ENCODE results near the gene ZNF513. TPM values are rescaled to one million over a fixed set of nuclear protein-coding genes. Genes with fewer than 3 reads are reported as not detected.
A peak's percentile ranks its signal among the peaks of the same experiment; 100 is the strongest.
"Not testable (repeated sequence)": the region's sequence is repeated elsewhere in the genome, so short reads cannot be mapped to it uniquely, and the experiment has no call there.

Gene ZNF513
- total and polyA plus RNA-seq, 2 donors (not counting 1 experiment from before 2014, with no cell fraction given) = 29.0 to 36.8 TPM

- Histone ChIP-seq H3K36me3 (replicated peaks in 1 of 2; ENCODE audit: control extremely low read depth in 1 of 2, control insufficient read depth in 1 of 2, extremely low read depth in 1 of 2, insufficient read depth in 2 of 2, low read length in 1 of 2) (peaks cover 0 to 4% of the 10 kb centered on the region in 2 experiments), H3K9ac (ENCODE audit: low read length) (no peak overlapping the region), H4K20me1 (ENCODE audit: control insufficient read depth, insufficient read depth, low read length, poor library complexity, severe bottlenecking) (peaks cover 35% of the 10 kb centered on the region), H3K4me1 (ENCODE audit: control insufficient read depth in 2 of 2, insufficient read depth in 2 of 2, low read length in 2 of 2) (peaks cover 18 to 25% of the 10 kb centered on the region in 2 donors), H3K27ac (ENCODE audit: low read length in 2 of 2) (no peak overlapping the region), H3K79me2 (ENCODE audit: control insufficient read depth, insufficient read depth, low read length) (peaks cover 84% of the 10 kb centered on the region), H3K4me2 (replicated peaks; ENCODE audit: low read depth, low read length, poor library complexity, severe bottlenecking) (peak overlapping the region; percentile 19), H3K4me3 (ENCODE audit: control extremely low read depth in 1 of 5, extremely low read depth in 1 of 5, insufficient read depth in 1 of 5, low read depth in 2 of 5, low read length in 4 of 5) (no peak overlapping the region), H3K27me3 (replicated peaks in 1 of 4; ENCODE audit: control extremely low read depth in 1 of 4, control insufficient read depth in 3 of 4, insufficient read depth in 4 of 4, low read length in 3 of 4) (no peaks in the 10 kb centered on the region), H2AFZ (ENCODE audit: insufficient read depth, low read depth, low read length, poor library complexity, severe bottlenecking) (no peak overlapping the region), H3K9me3 (ENCODE audit: control extremely low read depth in 1 of 3, control insufficient read depth in 2 of 3, insufficient read depth in 1 of 3, low read length in 2 of 3) (no peaks in the 10 kb centered on the region)
- no peak overlapping the region for H3K27ac Mint-ChIP-seq
- CTCF ChIA-PET = interaction anchor here (1.5 to 1.9 kb wide), 2 partner anchors 16 to 50 kb away, joined by 5 read pairs; partner anchors contain the start of gene EIF2B4
- H3K4me3 Mint-ChIP-seq = no peak overlapping the region
- POLR2A ChIA-PET = no interaction called here
- no peak for ATAC-seq (ENCODE audit: low read depth)
- WGBS (ENCODE audit: insufficient coverage) = 87% methylated on average over 3 of the region's 7 CpGs
- no peak for DNase-seq
- H3K27me3 Mint-ChIP-seq = no peaks in the 10 kb centered on the region
- H3K9me3 Mint-ChIP-seq (ENCODE audit: insufficient read depth) = no peaks in the 10 kb centered on the region
- no peak for TF ChIP-seq EZH2 (IDR thresholded peaks at IDR 0.05; ENCODE audit: borderline replicate concordance, insufficient read depth, low read depth, low read length, poor library complexity, severe bottlenecking)
- TF ChIP-seq, protein P1, sequence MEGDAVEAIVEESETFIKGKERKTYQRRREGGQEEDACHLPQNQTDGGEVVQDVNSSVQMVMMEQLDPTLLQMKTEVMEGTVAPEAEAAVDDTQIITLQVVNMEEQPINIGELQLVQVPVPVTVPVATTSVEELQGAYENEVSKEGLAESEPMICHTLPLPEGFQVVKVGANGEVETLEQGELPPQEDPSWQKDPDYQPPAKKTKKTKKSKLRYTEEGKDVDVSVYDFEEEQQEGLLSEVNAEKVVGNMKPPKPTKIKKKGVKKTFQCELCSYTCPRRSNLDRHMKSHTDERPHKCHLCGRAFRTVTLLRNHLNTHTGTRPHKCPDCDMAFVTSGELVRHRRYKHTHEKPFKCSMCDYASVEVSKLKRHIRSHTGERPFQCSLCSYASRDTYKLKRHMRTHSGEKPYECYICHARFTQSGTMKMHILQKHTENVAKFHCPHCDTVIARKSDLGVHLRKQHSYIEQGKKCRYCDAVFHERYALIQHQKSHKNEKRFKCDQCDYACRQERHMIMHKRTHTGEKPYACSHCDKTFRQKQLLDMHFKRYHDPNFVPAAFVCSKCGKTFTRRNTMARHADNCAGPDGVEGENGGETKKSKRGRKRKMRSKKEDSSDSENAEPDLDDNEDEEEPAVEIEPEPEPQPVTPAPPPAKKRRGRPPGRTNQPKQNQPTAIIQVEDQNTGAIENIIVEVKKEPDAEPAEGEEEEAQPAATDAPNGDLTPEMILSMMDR (IDR thresholded peaks at IDR 0.05) = no peak
- intact Hi-C loops (cut with micrococcal nuclease) = no loop called here
- H3K4me1 Mint-ChIP-seq = peaks cover 58% of the 10 kb centered on the region
Measured at GRCh38 chr2:27353762-27354596, 26.6 kb downstream of the ZNF513 start.

GRCh38 chr2:27353386-27353761 is 27.2 kb downstream of the ZNF513 start:
- Histone ChIP-seq H4K20me1 (ENCODE audit: control insufficient read depth, insufficient read depth, low read length, poor library complexity, severe bottlenecking) (peaks cover 37% of the 10 kb centered on the region), H3K4me1 (ENCODE audit: control insufficient read depth in 2 of 2, insufficient read depth in 2 of 2, low read length in 2 of 2) (peaks cover 18 to 24% of the 10 kb centered on the region in 2 donors), H3K79me2 (ENCODE audit: control insufficient read depth, insufficient read depth, low read length) (peaks cover 89% of the 10 kb centered on the region), H3K4me2 (replicated peaks; ENCODE audit: low read depth, low read length, poor library complexity, severe bottlenecking) (peak overlapping the region; percentile 19)
- H3K27ac Mint-ChIP-seq; intact Hi-C loops (cut with micrococcal nuclease); H3K27me3 ChIP-seq (replicated peaks in 1 of 4; ENCODE audit: control extremely low read depth in 1 of 4, control insufficient read depth in 3 of 4, insufficient read depth in 4 of 4, low read length in 3 of 4); H3K36me3 ChIP-seq (replicated peaks in 1 of 2; ENCODE audit: control extremely low read depth in 1 of 2, control insufficient read depth in 1 of 2, extremely low read depth in 1 of 2, insufficient read depth in 2 of 2, low read length in 1 of 2); H3K27me3 Mint-ChIP-seq; H3K9ac ChIP-seq (ENCODE audit: low read length); H3K27ac ChIP-seq (ENCODE audit: low read length in 2 of 2); H3K9me3 Mint-ChIP-seq (ENCODE audit: insufficient read depth); H3K9me3 ChIP-seq (ENCODE audit: control extremely low read depth in 1 of 3, control insufficient read depth in 2 of 3, insufficient read depth in 1 of 3, low read length in 2 of 3); H3K4me3 Mint-ChIP-seq; H3K4me3 ChIP-seq (ENCODE audit: control extremely low read depth in 1 of 5, extremely low read depth in 1 of 5, insufficient read depth in 1 of 5, low read depth in 2 of 5, low read length in 4 of 5); ATAC-seq (ENCODE audit: low read depth); DNase-seq; POLR2A ChIA-PET; H2AFZ ChIP-seq (ENCODE audit: insufficient read depth, low read depth, low read length, poor library complexity, severe bottlenecking): not testable (repeated sequence)
- peaks cover 57% of the 10 kb centered on the region for H3K4me1 Mint-ChIP-seq
- WGBS (ENCODE audit: insufficient coverage) = 100% methylated on average over 2 of the region's 5 CpGs
- CTCF ChIA-PET = interaction anchor here (1.5 to 1.9 kb wide), 2 partner anchors 16 to 50 kb away, joined by 5 read pairs; partner anchors contain the start of gene EIF2B4
